IPS-18a (cell line): Measurements from ENCODE around the gene MAPK8IP3.

Experiments
- H3K27ac ChIP-seq: one replicate; pipeline ENCODE4 v1.5.1; 2013; ENCODE audit warnings: low read length
- H3K27me3 ChIP-seq: one replicate; pipeline ENCODE4 v1.6.1; 2013; ENCODE audit warnings: mild to moderate bottlenecking, low read length; ENCODE audit not compliant: control insufficient read depth, insufficient read depth
- H3K36me3 ChIP-seq: one replicate; pipeline ENCODE4 v1.6.1; 2013; ENCODE audit warnings: low read depth, low read length; ENCODE audit not compliant: control insufficient read depth
- H3K4me1 ChIP-seq: one replicate; pipeline ENCODE4 v1.6.1; 2013; ENCODE audit warnings: low read depth, low read length; ENCODE audit not compliant: control insufficient read depth
- H3K4me3 ChIP-seq: one replicate; pipeline ENCODE4 v1.5.1; 2013; ENCODE audit warnings: low read length
- H3K9ac ChIP-seq: one replicate; pipeline ENCODE4 v1.6.1; 2013; ENCODE audit warnings: mild to moderate bottlenecking, low read length, moderate library complexity
- H3K9me3 ChIP-seq: one replicate; pipeline ENCODE4 v1.6.1; 2013; ENCODE audit warnings: low read depth, low read length; ENCODE audit not compliant: control insufficient read depth

MAPK8IP3 gene

DNA sequence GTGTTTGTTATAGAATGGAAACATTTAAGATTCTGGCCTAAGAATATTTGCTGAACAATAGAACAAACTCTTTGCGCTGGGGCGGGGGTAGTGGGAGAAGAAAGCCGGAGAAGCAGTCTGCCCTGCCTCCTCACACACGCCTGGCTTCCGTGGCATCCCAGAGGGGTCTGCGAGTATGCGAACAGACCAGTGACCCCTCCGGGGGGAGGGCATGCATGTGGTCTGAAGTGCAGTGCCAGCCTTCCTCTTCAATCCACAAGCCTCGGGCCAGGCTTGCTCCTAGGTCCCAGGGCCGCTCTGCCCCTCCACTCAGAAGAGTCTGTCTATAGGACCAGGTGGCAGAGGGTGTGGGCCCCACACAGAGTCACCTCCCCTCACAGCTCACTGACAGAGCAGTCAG is 101.6 kb downstream of the MAPK8IP3 start:
- Histone ChIP-seq H3K27ac (no peak overlapping the region), H3K4me3 (no peak overlapping the region), H3K27me3 (no peaks in the 10 kb centered on the region), H3K36me3 (no peaks in the 10 kb centered on the region), H3K9me3 (no peaks in the 10 kb centered on the region), H3K4me1 (no peaks in the 10 kb centered on the region), H3K9ac (no peak overlapping the region)

GRCh38 chr16:1808691-1809090 is 102.7 kb downstream of the MAPK8IP3 start:
- H3K9ac ChIP-seq = no peak overlapping the region
- H3K27me3 ChIP-seq = no peaks in the 10 kb centered on the region

DNA sequence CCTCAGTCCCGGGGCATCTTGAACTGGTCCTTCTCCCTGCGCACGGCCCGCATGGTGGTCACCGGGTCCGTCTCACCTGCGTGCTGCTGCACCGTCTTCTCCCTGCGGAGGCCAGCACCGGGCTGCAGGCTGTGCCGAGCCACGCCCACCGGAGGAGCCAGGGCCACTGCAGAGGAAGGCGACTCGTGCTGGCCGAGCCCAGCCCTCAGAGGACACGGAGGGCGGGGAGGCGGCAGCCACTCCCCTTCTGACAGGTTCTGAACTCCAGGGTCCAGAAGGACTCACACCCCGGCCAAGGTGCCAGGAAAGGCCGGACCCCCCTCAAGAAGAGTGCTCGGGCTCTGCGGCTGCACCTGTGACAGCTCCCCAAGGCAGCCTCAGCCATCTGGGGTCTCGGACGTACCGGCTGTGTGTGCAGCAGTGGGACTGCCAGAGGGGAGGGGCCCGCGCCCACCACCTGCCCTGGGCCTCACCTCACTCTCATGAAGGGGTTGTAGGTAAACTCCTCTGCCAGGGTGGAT is 103.3 kb downstream of the MAPK8IP3 start:
- H3K27me3 ChIP-seq = no peaks in the 10 kb centered on the region
- H3K4me1 ChIP-seq = no peaks in the 10 kb centered on the region

More at GRCh38 chr16:1808691-1809090, 102.7 kb downstream of the MAPK8IP3 start:
- no peaks in the 10 kb centered on the region for H3K36me3 ChIP-seq
- H3K27ac ChIP-seq = no peak overlapping the region
- H3K4me1 ChIP-seq = no peaks in the 10 kb centered on the region
- H3K4me3 ChIP-seq = no peak overlapping the region
- H3K9me3 ChIP-seq = no peaks in the 10 kb centered on the region

GRCh38 chr16:1810106-1810505 is 104.1 kb downstream of the MAPK8IP3 start:
- no peaks in the 10 kb centered on the region for H3K27me3 ChIP-seq
- H3K36me3 ChIP-seq = no peaks in the 10 kb centered on the region
- no peak overlapping the region for H3K9ac ChIP-seq
- no peak overlapping the region for H3K27ac ChIP-seq
- H3K9me3 ChIP-seq = no peaks in the 10 kb centered on the region
- no peaks in the 10 kb centered on the region for H3K4me1 ChIP-seq
- H3K4me3 ChIP-seq = no peak overlapping the region

More for the DNA sequence above, 103.3 kb downstream of the MAPK8IP3 start:
- no peaks in the 10 kb centered on the region for H3K9me3 ChIP-seq
- no peak overlapping the region for H3K9ac ChIP-seq
- H3K4me3 ChIP-seq = no peak overlapping the region
- H3K27ac ChIP-seq = no peak overlapping the region
- no peaks in the 10 kb centered on the region for H3K36me3 ChIP-seq

DNA sequence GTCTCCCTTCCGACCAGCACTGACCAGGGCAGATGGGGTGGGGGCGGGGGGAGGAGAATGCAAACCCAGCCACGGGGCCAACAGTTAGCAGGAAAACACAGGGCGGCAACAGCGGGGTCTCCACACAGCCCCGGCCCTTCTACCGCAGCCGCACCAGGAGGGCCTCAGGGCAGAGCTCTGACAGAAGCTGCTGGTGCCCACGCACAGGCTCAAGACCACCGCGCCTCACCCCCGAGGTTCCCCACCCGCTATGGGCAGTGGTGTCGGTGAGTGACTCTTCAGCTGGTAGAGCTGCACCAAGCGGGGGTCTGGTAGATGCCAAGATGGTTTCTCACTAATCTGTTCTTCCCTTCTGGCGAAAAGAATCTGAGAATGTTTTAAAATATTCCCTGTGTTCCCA is 104.5 kb downstream of the MAPK8IP3 start:
- Histone ChIP-seq H3K27me3 (no peaks in the 10 kb centered on the region), H3K4me1 (no peaks in the 10 kb centered on the region), H3K9me3 (no peaks in the 10 kb centered on the region), H3K9ac (no peak overlapping the region), H3K4me3 (no peak overlapping the region), H3K36me3 (no peaks in the 10 kb centered on the region), H3K27ac (no peak overlapping the region)

DNA sequence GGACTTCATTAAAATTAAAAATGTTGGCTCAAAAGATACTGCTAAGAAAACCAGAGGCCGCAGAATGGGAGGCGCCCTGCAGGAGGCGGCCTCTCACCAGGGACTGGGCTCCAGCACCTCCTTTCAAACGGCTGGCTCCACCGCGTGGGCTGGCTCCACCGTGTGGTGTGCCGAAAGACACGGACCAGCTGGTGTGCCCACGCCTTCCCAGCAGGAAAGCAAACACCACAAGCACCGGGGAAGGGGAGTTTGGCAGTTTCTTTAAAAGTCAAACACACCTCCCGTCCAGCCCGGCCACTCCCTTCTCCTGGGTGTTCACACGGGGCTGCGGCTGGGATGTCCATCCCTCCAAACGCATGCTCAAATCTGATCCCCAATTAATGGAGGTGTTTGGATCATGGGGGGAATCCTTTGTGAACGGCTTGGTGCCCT is 106.8 kb downstream of the MAPK8IP3 start:
- Histone ChIP-seq H3K4me3 (no peak overlapping the region), H3K27ac (no peak overlapping the region), H3K4me1 (no peaks in the 10 kb centered on the region), H3K9ac (no peak overlapping the region), H3K27me3 (no peaks in the 10 kb centered on the region), H3K36me3 (no peaks in the 10 kb centered on the region), H3K9me3 (no peaks in the 10 kb centered on the region)

DNA sequence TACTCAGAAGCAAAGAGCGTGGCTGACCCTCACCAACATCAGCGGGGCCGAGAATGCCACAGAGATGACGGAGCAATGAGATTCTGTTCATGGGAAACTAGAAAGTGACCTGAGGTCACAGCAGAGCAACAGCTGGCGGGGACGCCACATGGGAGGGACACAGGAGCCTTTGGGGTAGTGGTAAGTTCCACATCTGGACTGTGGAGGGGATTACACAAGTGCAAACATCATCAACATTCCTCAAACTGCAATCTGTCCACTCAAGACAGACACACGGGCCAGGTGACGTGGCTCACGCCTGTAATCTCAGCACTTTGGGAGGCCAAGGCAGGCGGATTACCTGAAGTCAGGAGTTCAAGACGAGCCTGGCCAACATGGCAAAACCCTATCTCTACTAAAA is 109.5 kb downstream of the MAPK8IP3 start:
- no peaks in the 10 kb centered on the region for H3K27me3 ChIP-seq
- no peaks in the 10 kb centered on the region for H3K4me1 ChIP-seq
- H3K27ac ChIP-seq = no peak overlapping the region
- H3K36me3 ChIP-seq = no peaks in the 10 kb centered on the region
- H3K9me3 ChIP-seq = no peaks in the 10 kb centered on the region
- no peak overlapping the region for H3K4me3 ChIP-seq
- H3K9ac ChIP-seq = no peak overlapping the region

DNA sequence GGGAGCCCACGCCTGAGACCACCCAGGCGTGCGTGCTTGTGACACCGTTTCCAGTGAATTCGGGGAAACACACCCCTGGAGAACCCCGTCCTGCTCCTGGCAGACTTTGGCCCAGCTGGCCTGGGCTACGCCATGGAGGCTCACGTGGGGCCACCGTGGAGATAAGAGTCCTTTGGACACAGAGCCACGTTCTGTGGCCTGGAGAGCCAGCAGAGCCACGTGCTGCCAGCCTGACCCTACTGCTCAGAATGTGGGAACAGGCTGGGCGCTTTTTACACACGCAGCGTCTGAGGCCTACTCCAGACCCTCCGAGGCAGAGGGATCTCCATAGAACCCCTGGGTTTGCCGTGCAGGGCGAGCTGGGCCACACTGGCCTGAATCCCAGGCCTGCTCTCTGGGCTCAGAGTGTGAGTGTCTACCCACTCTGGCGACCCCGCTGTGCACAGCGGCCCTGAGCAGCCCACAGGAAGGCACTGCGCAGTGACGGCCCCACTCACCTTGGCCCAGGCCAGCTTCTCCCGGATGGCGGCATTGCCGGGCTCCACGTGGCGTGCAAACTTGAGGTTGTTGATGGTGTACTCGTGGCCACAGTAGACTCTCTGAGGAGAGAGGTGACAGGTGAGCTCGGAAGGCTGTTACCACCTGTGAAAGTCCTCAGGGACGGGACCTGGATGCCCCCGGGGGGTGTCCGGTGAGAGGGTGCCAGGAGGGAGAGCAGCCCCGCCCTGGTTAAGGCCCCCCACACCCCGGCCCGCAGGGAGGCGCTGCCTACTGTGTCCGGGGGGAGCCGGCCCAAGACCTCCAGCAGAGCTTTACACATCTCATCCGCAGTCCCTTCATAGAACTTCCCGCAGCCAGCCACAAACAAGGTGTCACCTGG is 110.6 kb downstream of the MAPK8IP3 start:
- Histone ChIP-seq H3K9ac (no peak overlapping the region), H3K36me3 (no peaks in the 10 kb centered on the region), H3K27ac (no peak overlapping the region), H3K4me3 (no peak overlapping the region), H3K9me3 (no peaks in the 10 kb centered on the region), H3K4me1 (no peaks in the 10 kb centered on the region), H3K27me3 (no peaks in the 10 kb centered on the region)

GRCh38 chr16:1817276-1817589 is 111.2 kb downstream of the MAPK8IP3 start:
- Histone ChIP-seq H3K9ac (no peak overlapping the region), H3K27ac (no peak overlapping the region), H3K4me1 (no peaks in the 10 kb centered on the region), H3K27me3 (no peaks in the 10 kb centered on the region), H3K36me3 (no peaks in the 10 kb centered on the region), H3K4me3 (no peak overlapping the region), H3K9me3 (no peaks in the 10 kb centered on the region)

DNA sequence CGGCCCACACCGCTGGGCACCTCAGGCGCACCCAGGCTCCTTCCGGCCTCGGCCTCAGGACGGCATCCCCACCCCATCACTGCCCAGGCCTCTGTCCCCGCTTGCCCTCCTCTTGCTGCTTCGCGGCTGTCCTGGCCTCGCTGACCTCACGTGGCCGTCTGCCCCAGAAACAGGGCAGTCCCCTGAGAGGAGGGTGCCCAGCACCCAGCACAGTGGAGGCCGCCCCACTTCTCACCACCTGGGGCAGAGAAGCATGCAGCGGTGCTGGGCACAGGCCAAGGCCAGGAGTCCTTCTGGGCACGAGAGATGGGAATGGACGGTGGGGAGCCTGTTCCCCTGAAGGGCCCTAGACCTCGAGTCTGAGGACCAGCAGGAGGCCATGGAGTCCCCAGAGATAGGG is 111.7 kb downstream of the MAPK8IP3 start:
- Histone ChIP-seq H3K4me1 (no peaks in the 10 kb centered on the region), H3K9ac (no peak overlapping the region), H3K27me3 (no peaks in the 10 kb centered on the region), H3K27ac (no peak overlapping the region), H3K36me3 (no peaks in the 10 kb centered on the region), H3K9me3 (no peaks in the 10 kb centered on the region), H3K4me3 (no peak overlapping the region)

DNA sequence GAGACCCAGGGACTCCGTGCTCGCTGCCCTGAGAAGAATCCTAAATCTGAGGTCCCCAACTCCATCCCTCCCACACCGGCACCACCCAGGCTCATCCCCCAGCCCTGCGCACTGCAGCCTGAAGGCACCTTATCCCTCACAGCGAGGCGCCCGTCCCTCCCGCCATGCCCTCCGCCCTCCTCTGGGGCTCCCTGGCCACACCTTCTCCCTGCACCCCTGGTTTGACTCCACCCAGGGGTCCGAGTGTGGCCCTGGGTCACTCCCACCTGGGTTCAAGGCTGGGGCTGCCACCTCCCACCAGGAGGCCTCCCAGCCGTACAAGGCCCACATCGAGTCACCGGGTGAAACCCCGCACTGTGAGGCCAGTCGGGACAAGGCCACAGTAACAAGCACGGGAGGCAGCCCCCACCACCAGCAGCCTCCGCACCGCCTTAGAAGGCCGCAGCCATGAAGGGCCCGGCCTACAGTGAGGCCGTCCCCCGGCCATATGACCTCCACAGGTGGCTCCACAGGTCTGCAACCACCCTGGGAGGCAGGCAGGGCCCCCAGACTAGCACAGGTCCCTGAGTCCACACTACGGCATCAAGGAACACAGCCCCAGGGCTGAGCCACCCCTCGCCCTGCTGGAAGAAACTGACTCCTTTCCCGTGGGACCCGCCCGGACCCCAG is 112.3 kb downstream of the MAPK8IP3 start:
- H3K27ac ChIP-seq = no peak overlapping the region
- H3K9me3 ChIP-seq = no peaks in the 10 kb centered on the region
- no peaks in the 10 kb centered on the region for H3K36me3 ChIP-seq

More for the DNA sequence above, 112.3 kb downstream of the MAPK8IP3 start:
- Histone ChIP-seq H3K9ac (no peak overlapping the region), H3K27me3 (no peaks in the 10 kb centered on the region), H3K4me3 (no peak overlapping the region), H3K4me1 (no peaks in the 10 kb centered on the region)
